Lung (tissue), 12 donors: ENCODE data around the gene GARIN5A. TPM values are rescaled to one million over a fixed set of nuclear protein-coding genes. Genes with fewer than 3 reads are reported as not detected.

ENCODE experiments used
- ATAC-seq: fragments of 200-7000 bp; cut with Tn5 transposase; one replicate; pipeline ENCODE4 v1.9.1; 2020; ENCODE audit warnings: moderate number of reproducible peaks; ENCODE audit not compliant: insufficient read depth, low FRiP score
- DNase-seq, 3 donors: peaks; one replicate each; pipeline ENCODE4 v3.0.0-alpha.2; 2013 to 2017
- H3K27ac ChIP-seq, 2 donors: one replicate each; pipeline ENCODE4 v1.5.1; 2013; ENCODE audit warnings: mild to moderate bottlenecking in 2 of 2, moderate library complexity in 2 of 2, control low read depth in 1 of 2, inconsistent platforms in 1 of 2, low read depth in 1 of 2, low read length in 1 of 2
- H3K27me3 ChIP-seq, 3 donors: one replicate each; pipeline ENCODE4 v1.5.1; 2013; ENCODE audit warnings: low read length in 2 of 3; ENCODE audit not compliant: control insufficient read depth in 3 of 3, insufficient read depth in 3 of 3
- H3K36me3 ChIP-seq, 4 donors: one replicate each; pipeline ENCODE4 v1.5.1; 2013; ENCODE audit warnings: low read length in 4 of 4, mild to moderate bottlenecking in 1 of 4, moderate library complexity in 1 of 4; ENCODE audit not compliant: control insufficient read depth in 4 of 4, insufficient read depth in 4 of 4
- H3K4me1 ChIP-seq, 5 donors: one replicate each; pipeline ENCODE4 v1.5.1; 2013; ENCODE audit warnings: low read length in 5 of 5, mild to moderate bottlenecking in 2 of 5, moderate library complexity in 1 of 5; ENCODE audit not compliant: control insufficient read depth in 5 of 5, insufficient read depth in 5 of 5
- H3K4me3 ChIP-seq: one replicate; pipeline ENCODE4 v1.5.1; 2013; ENCODE audit warnings: mild to moderate bottlenecking, control low read depth, moderate library complexity
- H3K9ac ChIP-seq, 2 donors: one replicate each; pipeline ENCODE4 v1.5.1; 2013; ENCODE audit warnings: low read length in 2 of 2, control low read depth in 1 of 2; ENCODE audit not compliant: insufficient read depth in 1 of 2
- H3K9me3 ChIP-seq, 4 donors: one replicate each; pipeline ENCODE4 v1.5.1; 2013; ENCODE audit warnings: low read length in 3 of 4, mild to moderate bottlenecking in 1 of 4, moderate library complexity in 1 of 4; ENCODE audit not compliant: control insufficient read depth in 4 of 4, insufficient read depth in 3 of 4
- WGBS, 2 donors: extraction: QIAGEN DNeasy Blood & Tissue Kit; methylation state at CpG; one replicate each; pipeline ENCODE4 v1.1.7; 2013; 5-methylcytosine and 5-hydroxymethylcytosine counted together
- polyA plus RNA-seq, 2 donors: library from polyadenylated mRNA; stranded (reverse); fragments of 200-250 nt; gene quantifications; one replicate each; pipeline ENCODE4 v1.2.1, GENCODE V29; 2013
- total RNA-seq, 2 donors: library from RNA; depleted of rRNA in 1 of 2; stranded (reverse); fragments of >200 nt in 1 of 2; gene quantifications; one replicate each; pipeline ENCODE4 v1.2.1, GENCODE V29; 2014 to 2021
- TF ChIP-seq, protein P1 (sequence below): IDR thresholded peaks from 2 replicates; pipeline ENCODE4 v1.5.1; 2012; ENCODE audit warnings: mild to moderate bottlenecking; ENCODE audit errors: control extremely low read depth, extremely low read depth
- donor health status: control.
- donor health status: control.
- donor health status: Bipolar disorder and iron deficiency.
- donor health status: healthy.
- donor health status: DM: yes; HTN: yes; CAD: no.

GARIN5A gene
- total and polyA plus RNA-seq, 4 donors: 1.7 to 5.0 (median 2.4) TPM

DNA sequence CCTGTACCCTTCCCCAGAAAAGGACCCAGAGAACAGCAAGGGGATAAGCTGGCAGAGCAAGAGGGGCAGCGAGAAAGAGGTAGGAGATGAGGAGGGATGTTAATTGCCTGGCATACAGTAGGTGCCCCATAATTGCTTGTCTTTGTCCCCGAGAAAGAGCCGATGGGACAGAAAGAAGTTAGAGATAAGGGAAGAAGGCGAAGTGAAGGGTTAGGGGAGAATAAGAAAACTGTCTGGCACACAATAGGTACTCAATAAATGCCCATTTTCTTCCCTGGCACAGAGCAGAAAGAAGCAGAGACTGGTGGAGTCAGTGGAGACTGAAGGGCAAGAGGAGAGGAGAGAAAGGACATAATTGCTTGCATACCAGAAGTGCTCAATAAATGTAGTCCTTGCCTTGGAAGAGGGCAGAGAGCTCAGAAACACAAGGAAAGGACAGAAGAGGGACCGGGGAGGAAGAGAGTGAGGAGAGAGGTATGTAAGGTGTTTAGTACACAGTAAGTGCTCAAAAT, 18.4 kb upstream of the GARIN5A start:
- Histone ChIP-seq H3K27me3 (peaks cover 0 to 32% (median 26%) of the 10 kb centered on the region in 3 donors), H3K27ac (no peak overlapping the region), H3K4me3 (no peak overlapping the region), H3K4me1 (peaks cover 0 to 13% (median 0%) of the 10 kb centered on the region in 5 donors), H3K9ac (no peak overlapping the region), H3K36me3 (no peaks in the 10 kb centered on the region), H3K9me3 (peaks cover 0 to 2% (median 0%) of the 10 kb centered on the region in 4 donors)
- WGBS, 2 donors: 90 to 91% methylated on average over 5 of the region's 5 CpGs
- TF ChIP-seq, protein P1, sequence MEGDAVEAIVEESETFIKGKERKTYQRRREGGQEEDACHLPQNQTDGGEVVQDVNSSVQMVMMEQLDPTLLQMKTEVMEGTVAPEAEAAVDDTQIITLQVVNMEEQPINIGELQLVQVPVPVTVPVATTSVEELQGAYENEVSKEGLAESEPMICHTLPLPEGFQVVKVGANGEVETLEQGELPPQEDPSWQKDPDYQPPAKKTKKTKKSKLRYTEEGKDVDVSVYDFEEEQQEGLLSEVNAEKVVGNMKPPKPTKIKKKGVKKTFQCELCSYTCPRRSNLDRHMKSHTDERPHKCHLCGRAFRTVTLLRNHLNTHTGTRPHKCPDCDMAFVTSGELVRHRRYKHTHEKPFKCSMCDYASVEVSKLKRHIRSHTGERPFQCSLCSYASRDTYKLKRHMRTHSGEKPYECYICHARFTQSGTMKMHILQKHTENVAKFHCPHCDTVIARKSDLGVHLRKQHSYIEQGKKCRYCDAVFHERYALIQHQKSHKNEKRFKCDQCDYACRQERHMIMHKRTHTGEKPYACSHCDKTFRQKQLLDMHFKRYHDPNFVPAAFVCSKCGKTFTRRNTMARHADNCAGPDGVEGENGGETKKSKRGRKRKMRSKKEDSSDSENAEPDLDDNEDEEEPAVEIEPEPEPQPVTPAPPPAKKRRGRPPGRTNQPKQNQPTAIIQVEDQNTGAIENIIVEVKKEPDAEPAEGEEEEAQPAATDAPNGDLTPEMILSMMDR: no peak
- no peak for DNase-seq
- ATAC-seq: no peak

DNA sequence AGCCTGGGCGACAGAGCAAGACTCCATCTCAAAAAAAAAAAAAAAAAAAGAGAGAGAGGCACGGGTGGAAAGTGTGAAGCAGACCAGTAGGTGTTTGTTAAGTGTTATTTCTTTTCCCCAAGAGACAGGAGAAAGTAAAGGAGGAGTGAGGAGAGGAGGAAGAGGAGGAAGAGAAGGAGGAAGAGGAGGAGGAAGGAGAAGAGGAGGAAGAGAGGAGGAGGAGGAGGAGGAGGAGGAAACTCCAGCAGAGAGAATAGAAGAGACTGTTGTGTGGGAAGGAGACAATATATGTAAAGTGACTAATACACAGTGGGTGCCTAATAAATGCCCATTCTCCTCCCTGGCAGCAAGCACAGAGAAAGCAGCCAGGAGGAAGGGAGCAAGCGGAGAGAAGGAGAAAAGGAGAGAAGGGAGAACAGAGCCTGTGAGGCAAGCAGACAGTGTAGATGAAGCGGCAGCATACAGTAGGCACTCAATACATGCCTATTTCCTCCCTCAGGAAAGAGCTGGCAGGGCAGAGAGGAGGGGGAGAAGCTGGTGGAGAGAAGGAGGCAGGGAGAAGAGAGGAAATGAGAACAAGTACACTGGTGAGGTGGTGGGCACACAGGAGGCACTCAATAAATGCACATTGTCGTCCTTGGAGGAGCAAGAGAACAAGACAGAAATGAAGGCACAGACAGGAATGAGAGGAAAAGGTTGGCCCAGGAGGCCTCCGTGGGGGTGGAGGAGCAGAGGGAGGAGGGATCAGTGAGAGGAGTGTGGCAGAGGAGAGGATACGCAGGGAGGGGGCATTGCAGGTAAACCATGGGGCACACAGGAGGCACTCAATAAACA, 17.8 kb upstream of the GARIN5A start:
- Histone ChIP-seq H3K36me3 (no peaks in the 10 kb centered on the region), H3K27me3 (peaks cover 0 to 32% (median 19%) of the 10 kb centered on the region in 3 donors), H3K4me1 (peaks cover 0 to 13% (median 0%) of the 10 kb centered on the region in 5 donors), H3K9ac (no peak overlapping the region), H3K27ac (no peak overlapping the region), H3K4me3 (no peak overlapping the region), H3K9me3 (peaks cover 0 to 2% (median 0%) of the 10 kb centered on the region in 4 donors)
- ATAC-seq (no peak), DNase-seq (no peak)
- TF ChIP-seq, protein P1: no peak
- 68 to 75% methylated on average over 6 to 7 of the region's 7 CpGs for WGBS, 2 donors

DNA sequence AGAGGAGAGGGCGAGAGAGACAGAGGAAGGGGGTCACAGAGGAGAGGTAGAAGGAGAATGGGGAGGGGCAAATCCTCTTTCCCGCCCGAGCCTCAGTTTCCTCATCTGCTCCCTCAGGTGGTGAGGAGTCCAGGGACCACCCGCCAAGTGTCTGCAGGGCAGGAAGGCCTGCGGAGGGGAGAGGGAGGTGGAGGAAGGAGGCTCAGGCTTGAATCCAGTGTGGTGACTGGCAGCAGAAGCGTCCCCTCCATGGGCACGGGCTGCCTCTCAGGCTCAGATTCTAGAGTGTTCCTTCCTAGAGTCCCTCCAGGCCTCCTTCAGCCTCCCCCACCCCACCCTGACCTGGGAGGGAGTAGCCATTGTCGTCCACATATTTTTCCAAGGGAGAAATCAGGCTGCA, 16.5 kb upstream of the GARIN5A start:
- H3K9me3 ChIP-seq: peaks cover 0 to 2% (median 0%) of the 10 kb centered on the region in 4 donors
- no peak overlapping the region for H3K4me3 ChIP-seq
- DNase-seq (no peak), ATAC-seq (no peak)
- no peak overlapping the region for H3K9ac ChIP-seq
- no peak overlapping the region for H3K27ac ChIP-seq
- TF ChIP-seq, protein P1: no peak
- 71 to 78% methylated on average over 8 of the region's 8 CpGs for WGBS, 2 donors
- H3K36me3 ChIP-seq: no peaks in the 10 kb centered on the region
- peaks cover 0 to 13% (median 0%) of the 10 kb centered on the region in 5 donors for H3K4me1 ChIP-seq
- H3K27me3 ChIP-seq: peaks cover 0 to 36% (median 18%) of the 10 kb centered on the region in 3 donors
